OCI-LY1 (cell line): ENCODE data around the gene TXNRD3.

ENCODE experiments used
- H2AFZ ChIP-seq: fragments of 200-600 bp; sonication (generic), shearing (Covaris generic); 2 replicates; pipeline ENCODE4 v1.6.0; 2014; ENCODE audit warnings: antibody characterized with exemption, mild to moderate bottlenecking, low read length
- H3F3A ChIP-seq: fragments of 200-600 bp; sonication (generic), shearing (Covaris generic); 2 replicates; pipeline ENCODE4 v1.6.0; 2014; ENCODE audit warnings: mild to moderate bottlenecking, antibody characterized with exemption, low read length, moderate library complexity; ENCODE audit not compliant: insufficient read depth
- H3K27ac ChIP-seq: fragments of 200-600 bp; sonication (generic); 2 replicates; pipeline ENCODE4 v1.5.1; 2014; ENCODE audit warnings: low read length, mixed run types, mild to moderate bottlenecking, low read depth; ENCODE audit not compliant: poor library complexity, severe bottlenecking
- H3K27me3 ChIP-seq: fragments of 200-600 bp; sonication (generic); 2 replicates; pipeline ENCODE4 v1.6.0; 2014; ENCODE audit warnings: antibody characterized with exemption, mild to moderate bottlenecking, low read length, moderate library complexity; ENCODE audit not compliant: insufficient read depth
- H3K36me3 ChIP-seq: fragments of 200-600 bp; sonication (generic); 2 replicates; pipeline ENCODE4 v1.6.1; 2014; ENCODE audit warnings: mild to moderate bottlenecking, antibody characterized with exemption, low read length, moderate library complexity, mixed read lengths; ENCODE audit not compliant: insufficient read depth
- H3K4me1 ChIP-seq: fragments of 200-600 bp; sonication (generic); 2 replicates; pipeline ENCODE4 v1.5.1; 2014; ENCODE audit warnings: mild to moderate bottlenecking, low read length, moderate library complexity; ENCODE audit not compliant: insufficient read depth, severe bottlenecking
- H3K4me2 ChIP-seq: fragments of 200-600 bp; sonication (generic), shearing (Covaris generic); 2 replicates; pipeline ENCODE4 v1.6.1; 2014; ENCODE audit warnings: low read length
- H3K4me3 ChIP-seq: fragments of 200-600 bp; sonication (generic); 2 replicates; pipeline ENCODE4 v1.5.1; 2014; ENCODE audit warnings: low read length, low read depth, mild to moderate bottlenecking, mixed read lengths; ENCODE audit not compliant: poor library complexity, severe bottlenecking
- H3K79me2 ChIP-seq: fragments of 200-600 bp; shearing (Covaris generic); 2 replicates; pipeline ENCODE4 v1.6.1; 2016; ENCODE audit warnings: mixed run types, low read length, mixed read lengths; ENCODE audit not compliant: insufficient read depth
- H3K9ac ChIP-seq: fragments of 200-600 bp; sonication (generic), shearing (Covaris generic); 2 replicates; pipeline ENCODE4 v1.6.1; 2014; ENCODE audit warnings: mild to moderate bottlenecking, low read length, mixed read lengths
- H3K9me2 ChIP-seq: fragments of 200-600 bp; sonication (generic), shearing (Covaris generic); 2 replicates; pipeline ENCODE4 v1.6.1; 2014; ENCODE audit warnings: low read depth, mild to moderate bottlenecking, low read length, mixed read lengths
- H3K9me3 ChIP-seq: fragments of 200-600 bp; shearing (Covaris generic); 2 replicates; pipeline ENCODE4 v1.6.1; 2014; ENCODE audit warnings: low read length, mixed read lengths
- H4K20me1 ChIP-seq: fragments of 200-600 bp; sonication (generic), shearing (Covaris generic); 2 replicates; pipeline ENCODE4 v1.6.0; 2016; ENCODE audit warnings: mild to moderate bottlenecking, low read length; ENCODE audit not compliant: insufficient read depth
- EZH2 ChIP-seq: fragments of 200-600 bp; sonication (generic), shearing (Covaris generic); IDR thresholded peaks from 2 replicates; pipeline ENCODE4 v1.8.0; 2017; ENCODE audit warnings: borderline replicate concordance, mixed run types, mild to moderate bottlenecking, antibody characterized with exemption, low read length, moderate library complexity, mixed read lengths
- TF ChIP-seq, protein P1 (sequence below): fragments of 200-600 bp; sonication (generic), shearing (Covaris generic); IDR thresholded peaks from 2 replicates; pipeline ENCODE4 v1.5.1; 2017; ENCODE audit warnings: mild to moderate bottlenecking, antibody characterized with exemption, low read length, moderate library complexity, mixed read lengths

TXNRD3 gene

DNA sequence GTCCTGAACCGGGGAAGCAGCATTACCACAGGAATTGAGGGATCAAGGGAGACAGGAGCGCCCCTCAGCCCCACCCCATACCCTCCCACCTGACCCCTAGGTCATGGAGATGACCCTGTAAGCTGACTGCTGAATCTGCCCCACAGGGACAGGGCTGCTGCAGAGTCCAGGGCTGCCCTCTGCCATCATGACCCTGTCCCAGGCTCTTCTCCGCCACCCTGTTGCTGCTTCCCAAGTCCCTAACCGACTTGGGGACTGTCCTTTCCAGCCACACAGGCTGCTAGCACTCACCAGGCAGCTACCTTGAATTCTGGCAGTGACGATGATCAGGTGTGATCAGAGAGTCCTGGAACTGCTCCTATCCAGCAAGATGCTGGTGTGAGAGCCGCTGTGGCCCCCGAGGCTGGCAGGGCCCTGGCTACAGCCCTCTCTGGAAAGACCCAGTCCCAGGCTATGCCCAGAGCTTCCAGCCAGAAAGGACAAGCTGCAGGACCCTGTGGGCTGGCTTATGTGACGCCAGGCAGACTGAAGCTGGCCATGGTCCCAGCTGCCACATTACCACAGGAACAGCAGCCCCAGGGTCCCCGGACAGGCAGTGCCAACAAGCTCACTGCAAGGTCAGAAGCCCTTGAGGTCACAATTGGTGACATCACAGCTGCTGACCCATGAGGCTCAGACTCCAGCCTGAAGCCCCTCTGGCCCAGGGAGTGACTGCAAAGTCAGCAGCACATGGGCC is 96.4 kb downstream of the TXNRD3 start, which contains the start of gene C3orf22:
Gene C3orf22, minus strand, starts transcription at position 597 of the 736 bp plus-strand sequence. CDS start 5,542 bp downstream, outside the sequence.
- no peak within 1 kb of the TSS for H3K4me3 ChIP-seq
- no peaks in the 10 kb centered on the region for H3K9me2 ChIP-seq
- TF ChIP-seq, protein P1, sequence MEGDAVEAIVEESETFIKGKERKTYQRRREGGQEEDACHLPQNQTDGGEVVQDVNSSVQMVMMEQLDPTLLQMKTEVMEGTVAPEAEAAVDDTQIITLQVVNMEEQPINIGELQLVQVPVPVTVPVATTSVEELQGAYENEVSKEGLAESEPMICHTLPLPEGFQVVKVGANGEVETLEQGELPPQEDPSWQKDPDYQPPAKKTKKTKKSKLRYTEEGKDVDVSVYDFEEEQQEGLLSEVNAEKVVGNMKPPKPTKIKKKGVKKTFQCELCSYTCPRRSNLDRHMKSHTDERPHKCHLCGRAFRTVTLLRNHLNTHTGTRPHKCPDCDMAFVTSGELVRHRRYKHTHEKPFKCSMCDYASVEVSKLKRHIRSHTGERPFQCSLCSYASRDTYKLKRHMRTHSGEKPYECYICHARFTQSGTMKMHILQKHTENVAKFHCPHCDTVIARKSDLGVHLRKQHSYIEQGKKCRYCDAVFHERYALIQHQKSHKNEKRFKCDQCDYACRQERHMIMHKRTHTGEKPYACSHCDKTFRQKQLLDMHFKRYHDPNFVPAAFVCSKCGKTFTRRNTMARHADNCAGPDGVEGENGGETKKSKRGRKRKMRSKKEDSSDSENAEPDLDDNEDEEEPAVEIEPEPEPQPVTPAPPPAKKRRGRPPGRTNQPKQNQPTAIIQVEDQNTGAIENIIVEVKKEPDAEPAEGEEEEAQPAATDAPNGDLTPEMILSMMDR = no peak
- no peak for TF ChIP-seq EZH2
- no peak within 1 kb of the TSS for H3K9ac ChIP-seq
- H3K9me3 ChIP-seq = no peaks in the 10 kb centered on the region
- H3K27me3 ChIP-seq = no peaks in the 10 kb centered on the region
- no peak within 1 kb of the TSS for H3K27ac ChIP-seq
- H4K20me1 ChIP-seq = no peaks in the 10 kb centered on the region
- no peaks in the 10 kb centered on the region for H3F3A ChIP-seq
- H3K4me1 ChIP-seq = no peaks in the 10 kb centered on the region
- H2AFZ ChIP-seq = no peak within 1 kb of the TSS
- H3K79me2 ChIP-seq = no peaks in the 10 kb centered on the region
- no peak within 1 kb of the TSS for H3K4me2 ChIP-seq
- no peaks in the 10 kb centered on the region for H3K36me3 ChIP-seq

DNA sequence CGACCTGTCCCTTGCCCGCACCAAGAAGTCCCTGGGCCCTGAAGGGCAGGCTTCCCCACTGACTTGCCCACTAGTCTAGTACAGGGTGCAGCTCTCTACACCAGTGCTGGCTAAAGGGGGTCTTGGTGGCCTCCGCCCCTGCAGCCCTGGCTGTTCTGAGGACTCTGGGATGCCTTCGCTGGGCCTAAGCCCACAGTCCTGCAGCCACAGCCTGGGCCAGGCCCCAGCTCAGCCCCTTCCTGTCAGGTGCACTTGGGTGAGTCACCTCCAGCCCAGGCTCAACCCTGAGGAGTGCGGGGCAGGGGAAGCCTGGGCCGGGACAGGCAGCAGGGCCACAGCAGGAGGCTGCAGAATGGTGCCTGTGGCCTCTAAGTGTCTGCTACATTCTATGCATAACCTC is 97.2 kb downstream of the TXNRD3 start:
- Histone ChIP-seq H3K9me3 (no peaks in the 10 kb centered on the region), H3K4me3 (no peak overlapping the region), H3K9ac (no peak overlapping the region), H3K4me1 (no peaks in the 10 kb centered on the region), H3F3A (no peaks in the 10 kb centered on the region), H3K9me2 (no peaks in the 10 kb centered on the region), H3K79me2 (no peaks in the 10 kb centered on the region), H4K20me1 (no peaks in the 10 kb centered on the region), H2AFZ (no peak overlapping the region), H3K36me3 (no peaks in the 10 kb centered on the region), H3K27ac (no peak overlapping the region), H3K4me2 (no peak overlapping the region), H3K27me3 (no peaks in the 10 kb centered on the region)
- TF ChIP-seq EZH2 = no peak
- TF ChIP-seq, protein P1 = no peak

DNA sequence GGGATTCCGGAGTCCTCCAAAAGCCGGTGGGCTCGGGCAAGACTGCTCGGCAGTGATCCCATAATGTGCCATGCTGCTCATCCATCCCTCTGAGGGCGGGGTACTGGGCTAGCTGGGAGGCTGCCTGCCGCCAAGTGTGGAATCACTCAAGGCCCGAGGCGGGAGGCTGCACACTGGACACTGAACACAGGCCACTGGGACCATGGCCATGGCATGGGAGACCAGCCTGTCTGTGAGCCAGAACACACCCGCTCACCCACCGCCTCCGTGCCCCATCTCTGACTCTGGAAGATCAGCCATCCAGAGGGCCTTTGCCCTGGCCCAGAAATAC is 97.5 kb downstream of the TXNRD3 start:
- no peak overlapping the region for H3K4me2 ChIP-seq
- H3K4me1 ChIP-seq = no peaks in the 10 kb centered on the region
- H2AFZ ChIP-seq = no peak overlapping the region
- H3K4me3 ChIP-seq = no peak overlapping the region
- no peaks in the 10 kb centered on the region for H4K20me1 ChIP-seq
- H3K79me2 ChIP-seq = no peaks in the 10 kb centered on the region
- H3F3A ChIP-seq = no peaks in the 10 kb centered on the region
- no peak for TF ChIP-seq EZH2
- TF ChIP-seq, protein P1 = no peak
- H3K9me2 ChIP-seq = no peaks in the 10 kb centered on the region
- no peak overlapping the region for H3K9ac ChIP-seq
- H3K9me3 ChIP-seq = no peaks in the 10 kb centered on the region
- no peaks in the 10 kb centered on the region for H3K27me3 ChIP-seq
- H3K36me3 ChIP-seq = no peaks in the 10 kb centered on the region
- no peak overlapping the region for H3K27ac ChIP-seq
